Parathyroid adenoma (tissue), 2 donors: ENCODE results near the gene ATP1B1.

ENCODE experiments used
- H2AFZ ChIP-seq: fragments of 300-600 bp; sonication (generic); one replicate; pipeline ENCODE4 v1.7.0; 2017; ENCODE audit warnings: antibody characterized with exemption, mild to moderate bottlenecking
- H3K27ac ChIP-seq: fragments of 300-600 bp; sonication (generic); one replicate; pipeline ENCODE4 v1.7.0; 2017
- H3K27me3 ChIP-seq: fragments of 300-600 bp; sonication (generic); one replicate; pipeline ENCODE4 v1.7.0; 2017; ENCODE audit warnings: low read length; ENCODE audit not compliant: control insufficient read depth, insufficient read depth
- H3K36me3 ChIP-seq: fragments of 300-600 bp; sonication (generic); one replicate; pipeline ENCODE4 v1.7.0; 2017; ENCODE audit warnings: low read length; ENCODE audit not compliant: control insufficient read depth, insufficient read depth
- H3K4me1 ChIP-seq: fragments of 300-600 bp; sonication (generic); one replicate; pipeline ENCODE4 v1.7.0; 2017; ENCODE audit warnings: control low read depth
- H3K4me2 ChIP-seq: fragments of 300-600 bp; sonication (generic); one replicate; pipeline ENCODE4 v1.7.0; 2017; ENCODE audit warnings: low read length
- H3K4me3 ChIP-seq: fragments of 300-600 bp; sonication (generic); one replicate; pipeline ENCODE4 v1.7.0; 2017; ENCODE audit warnings: low read depth, low read length
- H3K79me2 ChIP-seq: fragments of 300-600 bp; sonication (generic); one replicate; pipeline ENCODE4 v1.7.0; 2017; ENCODE audit warnings: control low read depth
- H3K9ac ChIP-seq: fragments of 300-600 bp; sonication (generic); one replicate; pipeline ENCODE4 v1.7.0; 2017; ENCODE audit warnings: mild to moderate bottlenecking
- H3K9me3 ChIP-seq: fragments of 300-600 bp; sonication (generic); one replicate; pipeline ENCODE4 v1.7.0; 2017; ENCODE audit warnings: low read length; ENCODE audit not compliant: control insufficient read depth
- TF ChIP-seq, protein P1 (sequence below): fragments of 300-600 bp; sonication (generic); IDR thresholded peaks from one replicate; pipeline ENCODE4 v1.7.0; 2017; ENCODE audit warnings: antibody characterized with exemption, mild to moderate bottlenecking
- donor health status: primary hyperparathyroidism.

Gene ATP1B1

GRCh38 chr1:169078163-169078883 is 28.2 kb upstream of the ATP1B1 start:
- TF ChIP-seq, protein P1, sequence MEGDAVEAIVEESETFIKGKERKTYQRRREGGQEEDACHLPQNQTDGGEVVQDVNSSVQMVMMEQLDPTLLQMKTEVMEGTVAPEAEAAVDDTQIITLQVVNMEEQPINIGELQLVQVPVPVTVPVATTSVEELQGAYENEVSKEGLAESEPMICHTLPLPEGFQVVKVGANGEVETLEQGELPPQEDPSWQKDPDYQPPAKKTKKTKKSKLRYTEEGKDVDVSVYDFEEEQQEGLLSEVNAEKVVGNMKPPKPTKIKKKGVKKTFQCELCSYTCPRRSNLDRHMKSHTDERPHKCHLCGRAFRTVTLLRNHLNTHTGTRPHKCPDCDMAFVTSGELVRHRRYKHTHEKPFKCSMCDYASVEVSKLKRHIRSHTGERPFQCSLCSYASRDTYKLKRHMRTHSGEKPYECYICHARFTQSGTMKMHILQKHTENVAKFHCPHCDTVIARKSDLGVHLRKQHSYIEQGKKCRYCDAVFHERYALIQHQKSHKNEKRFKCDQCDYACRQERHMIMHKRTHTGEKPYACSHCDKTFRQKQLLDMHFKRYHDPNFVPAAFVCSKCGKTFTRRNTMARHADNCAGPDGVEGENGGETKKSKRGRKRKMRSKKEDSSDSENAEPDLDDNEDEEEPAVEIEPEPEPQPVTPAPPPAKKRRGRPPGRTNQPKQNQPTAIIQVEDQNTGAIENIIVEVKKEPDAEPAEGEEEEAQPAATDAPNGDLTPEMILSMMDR = no peak
- no peaks in the 10 kb centered on the region for H3K36me3 ChIP-seq
- no peak overlapping the region for H2AFZ ChIP-seq
- H3K4me3 ChIP-seq = no peak overlapping the region
- no peaks in the 10 kb centered on the region for H3K4me1 ChIP-seq
- no peaks in the 10 kb centered on the region for H3K9me3 ChIP-seq
- H3K27me3 ChIP-seq = no peaks in the 10 kb centered on the region
- H3K9ac ChIP-seq = no peak overlapping the region
- no peak overlapping the region for H3K4me2 ChIP-seq
- no peaks in the 10 kb centered on the region for H3K79me2 ChIP-seq
- no peak overlapping the region for H3K27ac ChIP-seq

DNA sequence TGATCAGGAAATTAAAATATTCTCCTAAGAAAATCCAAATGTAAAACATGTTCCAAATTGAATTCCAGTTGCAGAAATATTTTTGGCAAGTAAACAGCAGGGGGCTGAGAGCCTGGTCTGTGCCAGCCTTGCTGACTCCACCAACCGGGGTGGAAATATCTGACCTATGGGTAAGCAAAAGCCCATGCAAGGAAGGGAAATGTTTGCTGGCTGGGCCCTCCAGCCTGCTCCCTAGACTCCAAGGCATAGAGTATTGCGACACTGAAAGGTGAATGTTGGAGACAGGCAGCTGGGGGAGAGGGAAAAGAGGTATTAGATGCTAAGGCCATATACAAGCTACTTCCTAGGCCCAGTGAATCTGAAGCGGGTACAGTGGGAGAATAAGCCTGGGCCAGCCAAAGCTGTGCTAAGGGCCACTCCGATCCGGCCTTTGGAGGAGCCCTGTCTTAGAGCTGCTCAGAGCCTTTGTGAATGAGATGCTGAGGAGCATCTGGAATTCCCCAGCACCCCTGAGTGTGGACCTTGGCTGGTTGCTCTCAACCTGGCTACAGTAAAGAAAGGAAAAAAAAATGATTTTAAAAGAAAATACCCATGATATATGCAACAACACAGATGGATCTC is 24.9 kb upstream of the ATP1B1 start:
- TF ChIP-seq, protein P1 = no peak
- Histone ChIP-seq H3K27ac (no peak overlapping the region), H3K4me2 (no peak overlapping the region), H3K4me1 (peaks cover 5% of the 10 kb centered on the region), H3K4me3 (no peak overlapping the region), H3K79me2 (no peaks in the 10 kb centered on the region), H3K9ac (no peak overlapping the region), H3K36me3 (no peaks in the 10 kb centered on the region), H2AFZ (peak overlapping the region; percentile 39), H3K9me3 (no peaks in the 10 kb centered on the region), H3K27me3 (no peaks in the 10 kb centered on the region)

DNA sequence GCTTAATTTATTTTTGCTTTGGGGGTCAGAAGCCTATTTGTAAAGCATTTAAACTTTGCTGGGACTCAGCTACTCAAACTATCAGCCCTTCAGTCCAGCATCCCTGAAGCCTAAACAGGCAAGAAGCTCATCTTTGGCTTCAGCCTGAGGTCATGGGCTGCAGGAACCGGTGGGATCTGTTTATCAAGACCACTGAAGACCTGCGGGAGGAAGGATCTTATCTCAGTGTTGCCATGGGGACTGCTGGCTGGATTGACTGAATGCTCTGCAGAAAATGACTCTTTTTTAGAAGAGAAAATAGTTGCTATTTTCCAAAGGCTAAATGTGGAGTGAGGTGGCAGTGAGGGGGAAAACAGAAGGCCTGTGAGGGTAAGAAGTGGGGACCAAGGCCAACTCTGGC is 20.6 kb upstream of the ATP1B1 start:
- H3K9ac ChIP-seq = no peak overlapping the region
- no peaks in the 10 kb centered on the region for H3K27me3 ChIP-seq
- no peak overlapping the region for H3K4me3 ChIP-seq
- H3K79me2 ChIP-seq = no peaks in the 10 kb centered on the region
- peaks cover 8% of the 10 kb centered on the region for H3K4me1 ChIP-seq
- H3K27ac ChIP-seq = peak overlapping the region; percentile 75
- no peaks in the 10 kb centered on the region for H3K36me3 ChIP-seq
- TF ChIP-seq, protein P1 = no peak
- H2AFZ ChIP-seq = peak overlapping the region; percentile 45
- no peaks in the 10 kb centered on the region for H3K9me3 ChIP-seq
- no peak overlapping the region for H3K4me2 ChIP-seq

DNA sequence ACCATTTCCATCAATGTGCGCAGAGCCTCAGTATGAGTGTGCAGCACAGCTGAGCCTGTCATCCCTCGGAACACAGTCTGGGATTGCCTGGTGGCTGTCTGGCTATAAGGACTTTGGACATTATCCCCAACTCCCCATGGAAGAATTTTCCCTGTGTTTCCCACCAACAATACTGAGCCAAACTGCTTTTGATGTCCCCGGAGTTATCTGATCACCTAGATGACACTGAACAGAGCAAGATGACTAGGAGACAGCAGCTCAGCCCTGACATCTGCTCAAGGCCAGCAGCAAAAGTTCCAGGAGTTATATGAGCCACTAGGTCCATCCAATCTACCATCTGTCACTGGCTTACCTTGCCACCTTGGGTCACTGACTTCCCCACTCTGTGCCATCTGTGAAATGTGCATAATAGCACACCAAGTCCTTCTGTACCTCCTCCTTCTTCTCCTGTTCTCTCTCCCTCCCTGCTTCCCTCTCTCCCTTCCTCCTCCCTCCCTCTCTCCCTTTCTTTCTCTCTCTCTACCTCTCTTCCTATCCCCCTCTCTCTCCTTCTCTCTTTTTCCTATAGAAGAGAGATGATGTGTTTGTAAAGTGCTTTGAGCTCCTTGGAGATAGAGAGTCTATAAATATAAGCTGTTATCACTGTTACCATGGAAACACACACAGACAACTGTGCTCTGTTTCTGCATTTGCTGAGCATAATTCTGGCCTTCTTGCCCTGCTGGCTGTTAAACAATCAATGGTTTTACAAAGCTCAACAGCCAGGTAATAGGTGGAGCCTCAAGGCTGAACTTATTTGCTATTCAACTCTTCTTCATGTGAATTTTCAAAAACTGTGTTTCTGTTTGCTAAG is 19.7 kb upstream of the ATP1B1 start:
- TF ChIP-seq, protein P1 = no peak
- H3K27ac ChIP-seq = peak overlapping the region; percentile 75
- H3K9ac ChIP-seq = no peak overlapping the region
- H3K4me2 ChIP-seq = no peak overlapping the region
- no peak overlapping the region for H2AFZ ChIP-seq
- H3K4me3 ChIP-seq = no peak overlapping the region
- H3K36me3 ChIP-seq = no peaks in the 10 kb centered on the region
- H3K4me1 ChIP-seq = peaks cover 8% of the 10 kb centered on the region
- no peaks in the 10 kb centered on the region for H3K79me2 ChIP-seq
- H3K9me3 ChIP-seq = no peaks in the 10 kb centered on the region
- no peaks in the 10 kb centered on the region for H3K27me3 ChIP-seq
